ENCODE measurements around the gene COA5.

GRCh38 chr2:98573426-98573825 lies 34.9 kb downstream of the COA5 start:
- TF ChIP-seq POLR2A (IDR thresholded peaks at IDR 0.05) (no peak), CTCF (IDR thresholded peaks at IDR 0.05) (no peak)
